GM18873 (cell line): Measurements from ENCODE around the gene PPP1R12B.
"Not testable (repeated sequence)": the region's sequence is repeated elsewhere in the genome, so short reads cannot be mapped to it uniquely, and the experiment has no call there.

ENCODE experiments used
- ATAC-seq: cut with Tn5 transposase; IDR thresholded peaks from one replicate; pipeline ENCODE4 v1.9.1; 2021; ENCODE audit warnings: mild to moderate bottlenecking, moderate library complexity, moderate number of reproducible peaks; ENCODE audit not compliant: unreplicated experiment, low FRiP score

PPP1R12B gene

GRCh38 chr1:202575918-202576653 is 227.6 kb downstream of the PPP1R12B start:
- no peak for ATAC-seq

- no peak for ATAC-seq
Measured at GRCh38 chr1:202576816-202577215, 228.3 kb downstream of the PPP1R12B start.

GRCh38 chr1:202577381-202577780 is 228.9 kb downstream of the PPP1R12B start:
- no peak for ATAC-seq

GRCh38 chr1:202578001-202578504 is 229.6 kb downstream of the PPP1R12B start:
- ATAC-seq, result no peak

GRCh38 chr1:202578565-202578964 is 230.1 kb downstream of the PPP1R12B start:
- no peak for ATAC-seq

- no peak for ATAC-seq
Measured at GRCh38 chr1:202579806-202580205, 231.3 kb downstream of the PPP1R12B start.

- ATAC-seq, result no peak
Measured at GRCh38 chr1:202580619-202581018, 232.1 kb downstream of the PPP1R12B start.

GRCh38 chr1:202582350-202582749 is 233.9 kb downstream of the PPP1R12B start:
- not testable (repeated sequence) for ATAC-seq

GRCh38 chr1:202584707-202585589 is 236.4 kb downstream of the PPP1R12B start:
- ATAC-seq, result no peak

- no peak for ATAC-seq
Measured at GRCh38 chr1:202585590-202585933, 237.1 kb downstream of the PPP1R12B start.

- no peak for ATAC-seq
Measured at GRCh38 chr1:202586018-202586821, 237.7 kb downstream of the PPP1R12B start.

GRCh38 chr1:202586871-202587270 is 238.4 kb downstream of the PPP1R12B start:
- ATAC-seq, result no peak

GRCh38 chr1:202587859-202588485 is 239.5 kb downstream of the PPP1R12B start:
- ATAC-seq, result no peak

GRCh38 chr1:202588503-202589189 is 240.1 kb downstream of the PPP1R12B start:
- ATAC-seq, result no peak

- ATAC-seq, result no peak
Measured at GRCh38 chr1:202589190-202589930, 240.9 kb downstream of the PPP1R12B start.

- no peak for ATAC-seq
Measured at GRCh38 chr1:202590126-202590525, 241.6 kb downstream of the PPP1R12B start.

- no peak for ATAC-seq
Measured at GRCh38 chr1:202590975-202591411, 242.5 kb downstream of the PPP1R12B start.

GRCh38 chr1:202591515-202591914 is 243.0 kb downstream of the PPP1R12B start:
- ATAC-seq, result no peak

GRCh38 chr1:202592146-202592545 is 243.6 kb downstream of the PPP1R12B start:
- no peak for ATAC-seq
